ENCODE measurements around the gene ITPK1.

DNA sequence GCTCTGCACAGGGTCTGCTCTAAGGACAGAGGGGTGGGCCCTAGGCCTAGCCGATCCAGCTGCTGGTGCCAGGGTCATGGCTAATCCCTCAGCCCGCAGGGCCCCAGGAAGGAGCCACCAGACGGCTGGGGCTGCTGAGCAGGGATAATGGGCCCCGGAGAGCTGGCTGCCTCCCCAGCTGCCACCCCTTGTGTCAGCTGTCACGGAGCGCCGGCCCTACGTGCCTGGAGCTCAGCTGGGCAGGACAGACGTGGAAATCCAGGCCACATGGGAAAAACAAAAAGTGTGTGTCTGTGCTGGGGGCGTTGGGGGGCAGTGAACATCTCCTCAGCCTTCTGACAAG lies 156.6 kb downstream of the ITPK1 start:
- TF ChIP-seq CTCF (IDR thresholded peaks at IDR 0.05) (no peak), POLR2A (IDR thresholded peaks at IDR 0.05) (no peak)

Data from thyroid gland (tissue), 4 donors.